Measurements from ENCODE around the gene IPP.

Gene IPP

DNA sequence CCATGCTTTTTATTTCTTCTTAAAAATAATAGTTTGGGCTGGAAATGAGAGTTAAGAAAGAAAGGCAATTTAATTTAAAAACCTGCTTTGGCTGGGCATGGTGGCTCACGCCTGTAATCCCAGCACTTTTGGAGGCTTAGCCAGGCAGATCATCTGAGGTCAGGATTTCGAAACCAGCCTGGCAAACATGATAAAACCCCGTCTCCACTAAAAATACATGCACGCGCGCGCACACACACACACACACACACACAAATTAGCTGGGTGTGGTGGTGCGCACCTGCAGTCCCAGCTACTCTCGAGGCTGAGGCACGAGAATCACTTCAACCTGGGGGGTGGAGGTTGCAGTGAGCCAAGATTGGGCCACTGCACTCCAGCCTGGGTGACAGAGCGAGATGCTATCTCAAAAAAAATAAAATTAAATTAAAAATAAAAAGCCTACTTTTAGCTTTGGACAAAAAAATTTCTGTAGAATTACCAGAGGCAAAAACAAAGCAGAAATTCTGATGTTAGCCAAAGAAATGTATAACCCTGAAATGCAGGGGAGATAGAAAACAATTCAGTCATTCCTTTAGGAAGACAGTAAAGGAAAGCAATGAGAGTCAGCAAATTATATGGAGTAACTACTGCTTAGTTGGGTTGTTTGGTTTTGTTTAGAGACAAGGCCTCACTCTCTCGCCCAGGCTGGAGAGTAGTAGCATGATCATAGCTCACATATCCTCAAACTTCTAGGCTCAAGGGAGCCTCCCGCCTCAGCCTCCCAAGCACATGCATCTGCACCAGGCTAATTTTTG is 15.7 kb upstream of the IPP start:
- no peaks in the 10 kb centered on the region for H3K36me3 ChIP-seq (ENCODE audit: insufficient read depth, low read length)
- H3K9ac ChIP-seq (ENCODE audit: low read depth, low read length, poor library complexity, severe bottlenecking), result no peak overlapping the region
- no peaks in the 10 kb centered on the region for H3K27me3 ChIP-seq (ENCODE audit: insufficient read depth, low read length, poor library complexity, severe bottlenecking)
- H3K9me3 ChIP-seq (ENCODE audit: insufficient read depth, low read depth, low read length), result no peaks in the 10 kb centered on the region
- no peak overlapping the region for H3K4me3 ChIP-seq (ENCODE audit: low read length, poor library complexity, severe bottlenecking)
- no peak overlapping the region for H3K4me2 ChIP-seq (ENCODE audit: low read depth, low read length, poor library complexity, severe bottlenecking)
- H3K4me1 ChIP-seq (ENCODE audit: insufficient read depth, low read length, poor library complexity, severe bottlenecking), result no peaks in the 10 kb centered on the region
- H3K9me2 ChIP-seq (replicated peaks; ENCODE audit: low read depth, low read length), result no peaks in the 10 kb centered on the region
- H3K79me2 ChIP-seq (ENCODE audit: insufficient read depth, low read length), result no peaks in the 10 kb centered on the region
- H3F3A ChIP-seq (ENCODE audit: low read depth), result no peaks in the 10 kb centered on the region
- no peak overlapping the region for H2AFZ ChIP-seq (ENCODE audit: low read length)
- no peaks in the 10 kb centered on the region for H4K20me1 ChIP-seq (ENCODE audit: insufficient read depth, low read length, poor library complexity, severe bottlenecking)
- TF ChIP-seq, protein P1, sequence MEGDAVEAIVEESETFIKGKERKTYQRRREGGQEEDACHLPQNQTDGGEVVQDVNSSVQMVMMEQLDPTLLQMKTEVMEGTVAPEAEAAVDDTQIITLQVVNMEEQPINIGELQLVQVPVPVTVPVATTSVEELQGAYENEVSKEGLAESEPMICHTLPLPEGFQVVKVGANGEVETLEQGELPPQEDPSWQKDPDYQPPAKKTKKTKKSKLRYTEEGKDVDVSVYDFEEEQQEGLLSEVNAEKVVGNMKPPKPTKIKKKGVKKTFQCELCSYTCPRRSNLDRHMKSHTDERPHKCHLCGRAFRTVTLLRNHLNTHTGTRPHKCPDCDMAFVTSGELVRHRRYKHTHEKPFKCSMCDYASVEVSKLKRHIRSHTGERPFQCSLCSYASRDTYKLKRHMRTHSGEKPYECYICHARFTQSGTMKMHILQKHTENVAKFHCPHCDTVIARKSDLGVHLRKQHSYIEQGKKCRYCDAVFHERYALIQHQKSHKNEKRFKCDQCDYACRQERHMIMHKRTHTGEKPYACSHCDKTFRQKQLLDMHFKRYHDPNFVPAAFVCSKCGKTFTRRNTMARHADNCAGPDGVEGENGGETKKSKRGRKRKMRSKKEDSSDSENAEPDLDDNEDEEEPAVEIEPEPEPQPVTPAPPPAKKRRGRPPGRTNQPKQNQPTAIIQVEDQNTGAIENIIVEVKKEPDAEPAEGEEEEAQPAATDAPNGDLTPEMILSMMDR (conservative IDR thresholded peaks at IDR 0.05; ENCODE audit: low read length), result no peak
- TF ChIP-seq EZH2phosphoT487 (IDR thresholded peaks at IDR 0.05; ENCODE audit: borderline replicate concordance), result no peak

DNA sequence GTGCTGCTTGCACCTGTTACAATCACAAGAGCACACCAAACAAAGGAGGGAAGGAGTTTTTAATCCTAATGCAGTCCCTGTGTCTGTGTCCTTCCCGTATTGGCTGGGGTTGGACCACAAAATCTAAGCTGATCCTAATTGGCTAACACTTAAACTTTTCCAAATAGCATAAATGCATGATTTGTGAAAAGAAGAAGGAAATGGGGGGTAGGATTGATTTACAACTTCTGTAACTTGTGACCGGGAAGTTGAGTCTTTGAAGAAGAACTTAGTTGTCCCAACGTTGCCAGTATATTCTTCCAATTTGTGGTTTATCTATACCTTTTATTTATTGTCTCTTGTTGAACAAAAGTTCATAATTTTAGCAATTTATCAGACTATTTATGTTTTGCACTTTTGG is 11.8 kb upstream of the IPP start:
- Histone ChIP-seq H4K20me1 (ENCODE audit: insufficient read depth, low read length, poor library complexity, severe bottlenecking) (no peaks in the 10 kb centered on the region), H3K27me3 (ENCODE audit: insufficient read depth, low read length, poor library complexity, severe bottlenecking) (no peaks in the 10 kb centered on the region), H3K4me1 (ENCODE audit: insufficient read depth, low read length, poor library complexity, severe bottlenecking) (no peaks in the 10 kb centered on the region), H3K4me3 (ENCODE audit: low read length, poor library complexity, severe bottlenecking) (no peak overlapping the region), H3K36me3 (ENCODE audit: insufficient read depth, low read length) (no peaks in the 10 kb centered on the region), H3K9me3 (ENCODE audit: insufficient read depth, low read depth, low read length) (no peaks in the 10 kb centered on the region), H2AFZ (ENCODE audit: low read length) (no peak overlapping the region), H3K4me2 (ENCODE audit: low read depth, low read length, poor library complexity, severe bottlenecking) (no peak overlapping the region), H3F3A (ENCODE audit: low read depth) (no peaks in the 10 kb centered on the region), H3K9ac (ENCODE audit: low read depth, low read length, poor library complexity, severe bottlenecking) (no peak overlapping the region), H3K9me2 (replicated peaks; ENCODE audit: low read depth, low read length) (no peaks in the 10 kb centered on the region), H3K79me2 (ENCODE audit: insufficient read depth, low read length) (no peaks in the 10 kb centered on the region)
- TF ChIP-seq, protein P1 (conservative IDR thresholded peaks at IDR 0.05; ENCODE audit: low read length), result no peak

DNA sequence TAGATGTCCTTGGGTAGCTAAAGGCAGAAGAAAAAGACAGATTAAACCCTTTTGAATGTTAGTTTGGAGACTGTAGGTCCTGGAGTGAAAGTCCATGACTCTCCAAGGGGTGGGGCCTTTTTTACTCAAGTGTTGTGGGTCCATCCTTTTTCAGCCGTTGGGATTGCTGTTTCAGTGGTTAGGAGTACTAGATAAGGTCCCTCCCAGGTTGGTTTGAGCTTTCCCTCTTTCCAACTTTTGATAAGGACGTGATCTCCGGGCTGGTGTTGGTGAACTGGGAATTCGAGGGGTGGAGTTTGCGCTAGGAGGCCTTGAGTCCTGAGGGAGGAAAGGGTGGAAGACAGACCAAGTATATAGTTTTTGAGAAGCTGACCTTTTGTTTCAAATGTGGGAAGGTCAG is 5.2 kb upstream of the IPP start:
- Histone ChIP-seq H3K79me2 (ENCODE audit: insufficient read depth, low read length) (no peaks in the 10 kb centered on the region), H3K4me2 (ENCODE audit: low read depth, low read length, poor library complexity, severe bottlenecking) (no peak overlapping the region), H3F3A (ENCODE audit: low read depth) (no peaks in the 10 kb centered on the region), H3K9ac (ENCODE audit: low read depth, low read length, poor library complexity, severe bottlenecking) (no peak overlapping the region), H3K4me1 (ENCODE audit: insufficient read depth, low read length, poor library complexity, severe bottlenecking) (no peaks in the 10 kb centered on the region), H3K4me3 (ENCODE audit: low read length, poor library complexity, severe bottlenecking) (no peak overlapping the region), H3K9me2 (replicated peaks; ENCODE audit: low read depth, low read length) (no peaks in the 10 kb centered on the region), H3K9me3 (ENCODE audit: insufficient read depth, low read depth, low read length) (no peaks in the 10 kb centered on the region), H3K36me3 (ENCODE audit: insufficient read depth, low read length) (no peaks in the 10 kb centered on the region), H4K20me1 (ENCODE audit: insufficient read depth, low read length, poor library complexity, severe bottlenecking) (no peaks in the 10 kb centered on the region), H3K27me3 (ENCODE audit: insufficient read depth, low read length, poor library complexity, severe bottlenecking) (no peaks in the 10 kb centered on the region), H2AFZ (ENCODE audit: low read length) (no peak overlapping the region)
- TF ChIP-seq, protein P1 (conservative IDR thresholded peaks at IDR 0.05; ENCODE audit: low read length), result no peak
- no peak for TF ChIP-seq EZH2phosphoT487 (IDR thresholded peaks at IDR 0.05; ENCODE audit: borderline replicate concordance)
